Measurements from ENCODE around the gene DBH.

- TF ChIP-seq POLR2AphosphoS5 (IDR thresholded peaks at IDR 0.05; ENCODE audit: low read depth, low read length) (no peak), SIN3A (IDR thresholded peaks at IDR 0.05; ENCODE audit: borderline replicate concordance, insufficient read depth, low read length) (no peak), REST (IDR thresholded peaks at IDR 0.05; ENCODE audit: insufficient read depth in 1 of 2, low read depth in 2 of 2, low read length in 2 of 2) (no peak)
Observed at GRCh38 chr9:133591116-133591910, 44.9 kb upstream of the DBH start.
